ENCODE data around the gene TMEM135. TPM values are rescaled to one million over a fixed set of nuclear protein-coding genes. Genes with fewer than 3 reads are reported as not detected.

TMEM135 gene
- total and polyA plus RNA-seq, 4 donors, result 14.7 to 38.8 (median 20.7) TPM

GRCh38 chr11:87059596-87060390 lies 22.1 kb downstream of the TMEM135 start:
- Histone ChIP-seq H3K4me1 (ENCODE audit: control insufficient read depth, insufficient read depth, low read length) (no peaks in the 10 kb centered on the region), H3K27me3 (ENCODE audit: control insufficient read depth, insufficient read depth, low read length) (no peaks in the 10 kb centered on the region), H3K4me3 (ENCODE audit: low read depth, low read length) (no peak overlapping the region), H3K27ac (ENCODE audit: low read depth, low read length) (no peak overlapping the region), H3K36me3 (ENCODE audit: control insufficient read depth, insufficient read depth, low read length) (no peaks in the 10 kb centered on the region), H3K9me3 (ENCODE audit: control insufficient read depth, insufficient read depth, low read length) (no peaks in the 10 kb centered on the region)
- no peak for DNase-seq (ENCODE audit: low read depth in 4 of 6, low spot score in 6 of 6)
- WGBS (ENCODE audit: insufficient coverage), result 100% methylated on average over 7 of the region's 10 CpGs

DNA sequence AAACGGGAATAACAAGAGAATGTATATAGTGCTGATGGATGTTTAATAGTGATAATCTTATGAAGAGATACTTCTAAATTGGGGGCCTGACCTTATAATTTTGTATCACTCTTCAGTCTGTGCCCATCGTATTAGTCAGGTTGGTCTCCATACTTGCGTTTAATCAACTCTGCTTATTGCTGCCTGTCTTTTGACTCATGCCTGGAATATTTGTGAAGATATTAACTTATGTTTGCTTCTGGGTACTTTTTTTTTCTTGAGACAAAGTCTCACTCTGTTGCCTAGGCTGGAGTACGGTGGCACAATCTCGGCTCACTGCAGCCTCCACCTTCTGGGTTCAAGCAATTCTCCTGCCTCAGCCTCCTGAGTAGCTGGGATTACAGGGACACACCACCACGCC lies 24.0 kb downstream of the TMEM135 start:
- H3K36me3 ChIP-seq (ENCODE audit: control insufficient read depth, insufficient read depth, low read length), result no peaks in the 10 kb centered on the region
- no peak overlapping the region for H3K4me3 ChIP-seq (ENCODE audit: low read depth, low read length)
- H3K27me3 ChIP-seq (ENCODE audit: control insufficient read depth, insufficient read depth, low read length), result no peaks in the 10 kb centered on the region
- DNase-seq (ENCODE audit: low read depth in 4 of 6, low spot score in 6 of 6), result no peak
- H3K9me3 ChIP-seq (ENCODE audit: control insufficient read depth, insufficient read depth, low read length), result no peaks in the 10 kb centered on the region
- no CpG with 5 or more reads among the region's 6 CpGs for WGBS (ENCODE audit: insufficient coverage)
- H3K4me1 ChIP-seq (ENCODE audit: control insufficient read depth, insufficient read depth, low read length), result no peaks in the 10 kb centered on the region
- H3K27ac ChIP-seq (ENCODE audit: low read depth, low read length), result no peak overlapping the region

GRCh38 chr11:87063982-87064381 lies 26.2 kb downstream of the TMEM135 start:
- Histone ChIP-seq H3K27me3 (ENCODE audit: control insufficient read depth, insufficient read depth, low read length) (no peaks in the 10 kb centered on the region), H3K27ac (ENCODE audit: low read depth, low read length) (no peak overlapping the region), H3K9me3 (ENCODE audit: control insufficient read depth, insufficient read depth, low read length) (no peaks in the 10 kb centered on the region), H3K4me3 (ENCODE audit: low read depth, low read length) (no peak overlapping the region), H3K4me1 (ENCODE audit: control insufficient read depth, insufficient read depth, low read length) (no peaks in the 10 kb centered on the region), H3K36me3 (ENCODE audit: control insufficient read depth, insufficient read depth, low read length) (peaks cover 3% of the 10 kb centered on the region)
- no peak for DNase-seq (ENCODE audit: low read depth in 4 of 6, low spot score in 6 of 6)
- no CpG with 5 or more reads among the region's 2 CpGs for WGBS (ENCODE audit: insufficient coverage)

GRCh38 chr11:87072787-87073186 lies 35.1 kb downstream of the TMEM135 start:
- no peak for DNase-seq (ENCODE audit: low read depth in 4 of 6, low spot score in 6 of 6)
- Histone ChIP-seq H3K27ac (ENCODE audit: low read depth, low read length) (no peak overlapping the region), H3K27me3 (ENCODE audit: control insufficient read depth, insufficient read depth, low read length) (no peaks in the 10 kb centered on the region), H3K4me3 (ENCODE audit: low read depth, low read length) (no peak overlapping the region), H3K9me3 (ENCODE audit: control insufficient read depth, insufficient read depth, low read length) (no peaks in the 10 kb centered on the region), H3K36me3 (ENCODE audit: control insufficient read depth, insufficient read depth, low read length) (peaks cover 25% of the 10 kb centered on the region), H3K4me1 (ENCODE audit: control insufficient read depth, insufficient read depth, low read length) (no peaks in the 10 kb centered on the region)
- 80% methylated on average over 1 of the region's 3 CpGs for WGBS (ENCODE audit: insufficient coverage)

- no peak overlapping the region for H3K27ac ChIP-seq (ENCODE audit: low read depth, low read length)
- H3K4me3 ChIP-seq (ENCODE audit: low read depth, low read length), result no peak overlapping the region
- no peak for DNase-seq (ENCODE audit: low read depth in 4 of 6, low spot score in 6 of 6)
- H3K36me3 ChIP-seq (ENCODE audit: control insufficient read depth, insufficient read depth, low read length), result peaks cover 22% of the 10 kb centered on the region
- H3K9me3 ChIP-seq (ENCODE audit: control insufficient read depth, insufficient read depth, low read length), result no peaks in the 10 kb centered on the region
- no peaks in the 10 kb centered on the region for H3K4me1 ChIP-seq (ENCODE audit: control insufficient read depth, insufficient read depth, low read length)
- no peaks in the 10 kb centered on the region for H3K27me3 ChIP-seq (ENCODE audit: control insufficient read depth, insufficient read depth, low read length)
- 52% methylated on average over 3 of the region's 3 CpGs for WGBS (ENCODE audit: insufficient coverage)
These were observed 38.6 kb downstream of the TMEM135 start for GRCh38 chr11:87076260-87076783.

GRCh38 chr11:87076874-87077429 lies 39.2 kb downstream of the TMEM135 start:
- Histone ChIP-seq H3K9me3 (ENCODE audit: control insufficient read depth, insufficient read depth, low read length) (no peaks in the 10 kb centered on the region), H3K36me3 (ENCODE audit: control insufficient read depth, insufficient read depth, low read length) (peaks cover 20% of the 10 kb centered on the region), H3K4me3 (ENCODE audit: low read depth, low read length) (no peak overlapping the region), H3K27me3 (ENCODE audit: control insufficient read depth, insufficient read depth, low read length) (no peaks in the 10 kb centered on the region), H3K27ac (ENCODE audit: low read depth, low read length) (no peak overlapping the region), H3K4me1 (ENCODE audit: control insufficient read depth, insufficient read depth, low read length) (no peaks in the 10 kb centered on the region)
- WGBS (ENCODE audit: insufficient coverage), result no CpG with 5 or more reads among the region's 3 CpGs
- DNase-seq (ENCODE audit: low read depth in 4 of 6, low spot score in 6 of 6), result no peak

DNA sequence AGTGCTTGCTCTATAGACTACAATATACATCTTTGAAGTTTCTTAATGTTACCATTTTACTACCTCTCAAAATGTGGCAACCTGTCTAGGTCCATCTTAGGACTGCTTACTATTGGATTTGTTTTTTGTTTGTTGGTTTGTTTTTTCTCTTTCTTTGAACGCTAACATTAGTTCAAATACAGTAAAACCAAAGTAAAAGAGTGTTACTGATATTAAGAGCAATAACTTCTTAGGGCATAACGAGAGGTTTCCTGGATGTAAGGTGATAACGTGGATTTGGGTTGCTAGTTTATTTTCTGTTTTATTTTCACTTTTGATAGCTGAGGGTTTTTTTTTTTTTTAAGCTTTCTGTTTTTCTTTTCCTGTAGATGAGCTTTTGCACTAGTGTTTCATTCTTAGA lies 43.6 kb downstream of the TMEM135 start:
- Histone ChIP-seq H3K9me3 (ENCODE audit: control insufficient read depth, insufficient read depth, low read length) (no peaks in the 10 kb centered on the region), H3K27ac (ENCODE audit: low read depth, low read length) (no peak overlapping the region), H3K27me3 (ENCODE audit: control insufficient read depth, insufficient read depth, low read length) (no peaks in the 10 kb centered on the region), H3K36me3 (ENCODE audit: control insufficient read depth, insufficient read depth, low read length) (peaks cover 6% of the 10 kb centered on the region), H3K4me1 (ENCODE audit: control insufficient read depth, insufficient read depth, low read length) (no peaks in the 10 kb centered on the region), H3K4me3 (ENCODE audit: low read depth, low read length) (no peak overlapping the region)
- 20% methylated on average over 1 of the region's 3 CpGs for WGBS (ENCODE audit: insufficient coverage)
- no peak for DNase-seq (ENCODE audit: low read depth in 4 of 6, low spot score in 6 of 6)

DNA sequence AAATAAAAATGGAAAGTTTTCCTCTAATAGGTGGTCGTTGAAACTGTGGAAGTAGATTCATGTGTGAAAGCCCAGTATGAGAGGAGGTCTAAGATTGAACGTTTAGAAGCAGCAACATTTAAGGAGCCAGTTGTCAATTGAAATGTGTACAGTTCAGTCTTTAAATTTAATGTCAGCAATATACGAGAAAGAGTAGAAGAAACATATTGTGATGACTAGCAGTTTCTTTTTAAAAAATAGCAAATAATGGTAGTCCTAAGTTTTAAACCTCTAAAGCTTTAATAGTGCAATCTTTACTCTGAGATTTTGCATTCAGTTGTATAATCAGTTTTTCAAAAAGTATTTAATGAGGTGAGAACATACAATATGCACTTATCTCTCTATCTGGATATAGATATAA lies 44.9 kb downstream of the TMEM135 start:
- Histone ChIP-seq H3K27ac (ENCODE audit: low read depth, low read length) (no peak overlapping the region), H3K9me3 (ENCODE audit: control insufficient read depth, insufficient read depth, low read length) (no peaks in the 10 kb centered on the region), H3K27me3 (ENCODE audit: control insufficient read depth, insufficient read depth, low read length) (no peaks in the 10 kb centered on the region), H3K4me1 (ENCODE audit: control insufficient read depth, insufficient read depth, low read length) (no peaks in the 10 kb centered on the region), H3K4me3 (ENCODE audit: low read depth, low read length) (no peak overlapping the region), H3K36me3 (ENCODE audit: control insufficient read depth, insufficient read depth, low read length) (peaks cover 4% of the 10 kb centered on the region)
- WGBS (ENCODE audit: insufficient coverage), result 0% methylated on average over 2 of the region's 3 CpGs
- no peak for DNase-seq (ENCODE audit: low read depth in 4 of 6, low spot score in 6 of 6)

GRCh38 chr11:87083029-87083428 lies 45.3 kb downstream of the TMEM135 start:
- Histone ChIP-seq H3K27ac (ENCODE audit: low read depth, low read length) (no peak overlapping the region), H3K9me3 (ENCODE audit: control insufficient read depth, insufficient read depth, low read length) (no peaks in the 10 kb centered on the region), H3K36me3 (ENCODE audit: control insufficient read depth, insufficient read depth, low read length) (peaks cover 4% of the 10 kb centered on the region), H3K4me3 (ENCODE audit: low read depth, low read length) (no peak overlapping the region), H3K27me3 (ENCODE audit: control insufficient read depth, insufficient read depth, low read length) (no peaks in the 10 kb centered on the region), H3K4me1 (ENCODE audit: control insufficient read depth, insufficient read depth, low read length) (no peaks in the 10 kb centered on the region)
- no CpG with 5 or more reads among the region's 2 CpGs for WGBS (ENCODE audit: insufficient coverage)
- peak in 2 of 6 donors; percentile 5 for DNase-seq (ENCODE audit: low read depth in 4 of 6, low spot score in 6 of 6)

DNA sequence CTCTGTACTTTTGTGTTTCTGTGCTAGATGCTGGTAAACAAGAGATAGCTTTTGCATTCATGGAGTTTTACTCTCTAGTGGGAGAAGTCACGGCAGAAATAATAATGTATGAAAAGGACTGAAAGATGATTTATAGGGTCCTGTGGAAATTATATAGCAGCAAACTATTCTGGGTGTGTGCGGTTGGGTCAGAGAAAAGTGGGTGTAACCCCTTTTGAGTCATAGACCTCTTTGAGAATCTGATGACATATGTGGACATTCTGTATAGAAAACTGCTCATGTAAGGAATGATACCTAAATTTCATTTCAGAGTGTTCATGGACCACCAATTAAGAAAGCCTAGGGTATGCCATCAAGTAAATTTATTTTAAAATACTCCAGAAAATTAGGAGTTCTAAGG lies 54.4 kb downstream of the TMEM135 start:
- no peaks in the 10 kb centered on the region for H3K9me3 ChIP-seq (ENCODE audit: control insufficient read depth, insufficient read depth, low read length)
- no peak overlapping the region for H3K4me3 ChIP-seq (ENCODE audit: low read depth, low read length)
- H3K27ac ChIP-seq (ENCODE audit: low read depth, low read length), result no peak overlapping the region
- no peaks in the 10 kb centered on the region for H3K27me3 ChIP-seq (ENCODE audit: control insufficient read depth, insufficient read depth, low read length)
- 100% methylated on average over 2 of the region's 2 CpGs for WGBS (ENCODE audit: insufficient coverage)
- H3K36me3 ChIP-seq (ENCODE audit: control insufficient read depth, insufficient read depth, low read length), result peaks cover 3% of the 10 kb centered on the region
- H3K4me1 ChIP-seq (ENCODE audit: control insufficient read depth, insufficient read depth, low read length), result no peaks in the 10 kb centered on the region
- no peak for DNase-seq (ENCODE audit: low read depth in 4 of 6, low spot score in 6 of 6)

Measured in spinal cord (tissue), 10 donors.